Stimulated activated CD8-positive, alpha-beta memory T cell treated with anti-CD3 and anti-CD28 coated beads, Interleukin-12 subunit alpha, Interleukin-12 subunit beta, amount 100 ng/mL, for 24 hours (primary cell): ENCODE data around the gene FUT7.

Source experiments
- DNase-seq: peaks from one replicate; pipeline ENCODE4 v3.0.0-alpha.2; 2020; ENCODE audit errors: extremely low read depth

Gene FUT7

GRCh38 chr9:136982232-136983051 lies 49.4 kb downstream of the FUT7 start, which contains the start of gene LCNL1:
LCNL1 (plus strand) TSS chr9:136982993; CDS start chr9:136983587, 594 bp downstream.
- no peak for DNase-seq

GRCh38 chr9:136981588-136982231 lies 50.2 kb downstream of the FUT7 start:
- no peak for DNase-seq

GRCh38 chr9:136980669-136981478 lies 51.0 kb downstream of the FUT7 start:
- DNase-seq, result no peak
